GM18502 (cell line): ENCODE results near the gene DCST1.

Source experiments
- ATAC-seq: cut with Tn5 transposase; IDR thresholded peaks from one replicate; pipeline ENCODE4 v1.9.1; 2021; ENCODE audit warnings: mild to moderate bottlenecking; ENCODE audit not compliant: unreplicated experiment, poor library complexity

The DCST1 gene

GRCh38 chr1:155012026-155012546, 21.5 kb upstream of the DCST1 start:
- ATAC-seq: no peak

- ATAC-seq: no peak
These were observed 20.6 kb upstream of the DCST1 start for GRCh38 chr1:155012776-155013602.

GRCh38 chr1:155013632-155014031, 20.0 kb upstream of the DCST1 start:
- ATAC-seq: no peak

- ATAC-seq: no peak
These were observed 18.7 kb upstream of the DCST1 start for GRCh38 chr1:155014709-155015508.

DNA sequence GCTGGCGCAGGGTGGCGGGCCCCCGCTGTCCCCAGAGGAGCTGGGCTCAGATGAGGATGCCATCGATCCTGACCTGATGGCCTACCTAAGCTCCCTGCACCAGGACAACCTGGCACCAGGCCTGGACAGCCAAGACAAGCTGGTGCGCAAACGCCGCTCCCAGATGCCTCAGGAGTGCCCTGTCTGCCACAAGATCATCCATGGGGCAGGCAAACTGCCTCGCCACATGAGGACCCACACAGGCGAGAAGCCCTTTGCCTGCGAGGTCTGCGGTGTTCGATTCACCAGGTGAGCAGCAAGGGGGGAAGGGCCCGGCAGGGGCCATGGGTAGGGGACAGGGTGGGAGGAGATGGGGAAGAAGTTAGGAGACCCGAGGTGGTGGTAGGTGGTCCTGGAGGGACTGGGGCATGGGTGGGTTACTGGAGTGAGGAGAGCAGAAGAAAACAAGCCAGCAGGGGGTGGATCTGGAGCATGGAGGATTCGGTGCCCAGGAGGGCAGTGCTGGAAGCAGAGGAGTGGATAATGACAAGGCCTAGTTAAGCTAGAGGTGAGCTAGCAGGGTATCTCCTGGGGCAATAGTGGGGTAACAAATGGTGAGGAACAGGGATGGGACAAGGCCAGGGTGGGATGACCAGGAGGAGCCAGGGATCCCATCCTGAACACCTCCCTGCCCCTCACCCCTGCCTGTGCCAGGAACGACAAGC, 17.9 kb upstream of the DCST1 start:
- ATAC-seq: no peak

GRCh38 chr1:155016231-155016831, 17.3 kb upstream of the DCST1 start:
- ATAC-seq: no peak

DNA sequence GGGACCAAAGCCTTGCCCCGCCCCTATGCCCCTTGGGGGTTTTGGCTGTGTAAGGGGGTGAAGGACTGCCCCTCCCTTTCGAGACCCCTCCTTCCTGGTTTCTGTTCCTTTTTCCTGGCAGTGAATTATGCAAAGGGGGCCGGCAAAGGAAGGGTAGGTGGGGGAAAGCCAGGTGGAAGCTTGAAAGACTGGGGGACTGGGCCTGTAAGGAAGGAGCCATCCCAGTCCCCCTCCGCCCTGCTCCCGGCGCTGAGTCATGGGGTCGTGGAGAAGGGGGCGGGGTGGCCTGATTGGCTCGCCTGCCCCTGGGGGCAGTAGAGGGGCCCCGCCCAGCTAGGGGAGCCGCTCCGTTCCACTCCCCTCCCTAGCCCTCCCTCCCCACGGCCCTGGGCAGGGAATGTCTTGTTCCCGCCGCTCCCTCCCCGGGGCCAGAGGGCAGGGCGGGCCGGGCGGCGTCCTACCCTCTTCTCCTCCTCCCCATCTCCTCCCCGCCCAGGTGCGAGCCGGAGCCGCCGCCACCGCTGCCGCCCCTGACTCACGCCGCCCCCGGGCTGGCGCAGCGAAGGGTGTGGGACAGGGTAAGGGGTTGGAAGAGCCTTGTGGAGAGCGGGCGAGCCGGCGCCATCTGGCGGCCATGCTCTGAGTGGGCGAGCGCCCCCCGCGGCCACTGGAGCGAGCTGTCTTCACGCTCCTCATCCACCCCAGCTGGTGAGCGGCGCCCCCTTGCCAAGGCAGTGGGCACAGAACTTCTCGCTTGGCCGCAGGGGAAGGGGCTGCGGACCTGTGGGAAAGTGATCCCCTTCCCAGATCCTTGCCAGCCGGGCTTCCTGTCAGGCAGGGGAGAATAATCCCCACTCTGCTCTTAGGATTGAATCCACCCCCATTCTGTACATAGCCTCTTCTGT, 16.3 kb upstream of the DCST1 start:
- ATAC-seq: peak; percentile 81

- ATAC-seq: no peak
These were observed 15.7 kb upstream of the DCST1 start for GRCh38 chr1:155017946-155018316.

GRCh38 chr1:155018617-155019348, 14.8 kb upstream of the DCST1 start:
- no peak for ATAC-seq

GRCh38 chr1:155019377-155020245, 14.0 kb upstream of the DCST1 start:
- ATAC-seq: no peak

DNA sequence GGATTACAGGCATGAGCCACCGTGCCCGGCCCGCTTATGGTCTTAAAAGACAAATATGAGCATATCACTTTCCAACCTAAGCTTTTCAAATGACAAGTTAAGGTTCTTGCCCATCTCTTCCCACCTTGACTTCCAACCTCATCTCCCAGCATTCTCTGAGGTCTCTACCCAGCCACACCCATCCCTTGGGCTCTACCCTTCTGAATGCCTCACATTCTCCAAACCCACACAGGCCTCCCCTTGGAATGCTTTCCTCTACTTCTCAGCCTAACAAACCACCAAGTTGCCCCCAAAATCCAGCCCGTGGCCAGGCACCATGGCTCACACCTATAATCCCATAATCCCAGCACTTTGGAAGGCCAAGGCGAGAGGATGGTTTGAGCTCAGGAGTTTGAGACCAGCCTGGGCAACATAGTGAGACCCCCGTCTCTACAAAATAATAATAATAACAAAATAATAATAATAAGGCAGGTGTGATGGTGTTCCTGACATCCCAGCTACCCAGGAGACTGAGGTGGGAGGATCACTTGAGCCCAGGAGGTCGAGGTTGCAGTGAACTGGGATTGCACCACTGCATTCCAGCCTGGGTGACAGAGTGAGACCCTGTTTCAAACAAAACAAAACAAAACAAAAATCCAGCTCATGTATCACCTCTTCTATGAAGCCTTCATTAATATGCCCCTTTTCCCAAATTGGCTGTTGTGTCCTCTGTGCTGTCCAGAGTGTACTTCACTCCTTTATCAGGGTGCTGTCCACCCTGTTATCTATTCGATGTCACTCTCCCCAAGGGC, 11.3 kb upstream of the DCST1 start:
- no peak for ATAC-seq

DNA sequence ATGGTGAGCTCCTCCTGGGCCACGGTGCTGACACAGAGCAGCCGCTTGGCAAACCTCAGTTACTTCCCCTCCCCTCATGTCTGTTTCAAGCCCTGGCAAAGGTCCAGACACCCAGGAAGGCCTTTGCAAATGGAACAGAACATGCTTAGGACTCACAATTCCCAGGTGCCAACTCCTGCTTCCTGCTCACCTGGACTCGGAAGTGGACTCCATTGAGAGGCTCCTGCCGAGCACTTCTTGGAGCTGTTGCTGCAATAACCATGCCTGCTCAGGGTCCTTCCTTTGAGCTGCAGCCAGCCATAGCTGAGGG, 10.7 kb upstream of the DCST1 start:
- no peak for ATAC-seq

- no peak for ATAC-seq
These were observed 10.0 kb upstream of the DCST1 start for GRCh38 chr1:155023627-155024026.

DNA sequence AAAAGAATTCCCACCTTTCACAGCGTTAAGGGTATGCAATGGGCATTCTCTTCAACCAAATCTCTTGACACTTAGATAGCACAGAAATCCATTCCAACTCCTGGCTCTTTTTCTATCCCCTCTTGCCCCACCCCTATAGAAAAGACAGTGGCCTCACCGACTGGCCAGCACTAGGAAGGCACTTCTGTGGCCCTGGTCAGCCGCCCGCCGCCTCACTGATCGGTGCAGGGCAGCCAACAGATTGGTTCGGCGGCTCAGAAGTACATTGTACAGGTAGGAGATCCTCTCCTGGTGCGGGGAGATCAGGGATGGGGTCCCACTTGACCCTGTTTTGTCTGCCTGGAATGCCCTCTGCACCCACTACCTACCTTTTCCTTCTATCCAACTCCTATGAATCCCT, 9.3 kb upstream of the DCST1 start:
- ATAC-seq: no peak

- no peak for ATAC-seq
These were observed 7.5 kb upstream of the DCST1 start for GRCh38 chr1:155026154-155026553.

GRCh38 chr1:155026588-155026987, 7.0 kb upstream of the DCST1 start:
- ATAC-seq: no peak

DNA sequence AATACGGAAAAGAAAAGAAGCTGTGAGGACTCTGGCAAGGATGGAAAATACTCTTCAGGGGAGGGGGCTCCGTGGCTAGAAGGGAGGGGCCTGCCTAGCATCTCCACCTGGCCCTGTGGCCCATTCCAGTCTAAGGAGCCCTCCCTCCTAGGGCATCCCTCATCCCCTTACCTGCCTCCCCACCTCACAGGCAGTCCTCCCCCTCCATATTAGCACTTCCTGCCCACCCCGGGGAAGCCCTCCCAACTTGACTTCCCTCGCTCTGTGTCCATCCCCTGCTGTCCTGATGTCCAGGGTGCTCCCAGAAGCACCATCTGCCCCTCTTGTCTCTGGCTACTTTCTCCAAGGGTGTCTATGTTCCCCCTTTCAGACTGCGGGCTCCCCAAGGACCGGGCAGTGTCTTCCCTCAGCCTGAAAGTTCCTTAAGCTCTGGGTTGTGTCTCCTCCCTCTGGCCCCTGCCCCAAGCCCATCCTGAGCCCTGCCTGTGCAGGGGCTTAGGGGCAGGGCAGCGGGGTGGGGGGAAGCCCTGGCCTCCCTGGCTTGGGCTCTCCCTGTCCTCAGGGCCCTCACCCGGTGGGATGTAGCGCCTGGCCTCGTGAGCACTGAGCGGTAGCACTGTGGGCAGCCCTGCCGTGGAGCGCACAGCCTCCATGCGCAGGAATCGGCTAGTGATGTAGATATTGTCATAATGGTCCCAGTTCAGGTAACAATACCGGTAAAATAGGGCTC, 3.9 kb upstream of the DCST1 start:
- ATAC-seq: no peak
